HG03039 (cell line): ENCODE measurements around the gene FAM89B.
"Not testable (repeated sequence)": the region's sequence is repeated elsewhere in the genome, so short reads cannot be mapped to it uniquely, and the experiment has no call there.

Experiments
- ATAC-seq: cut with Tn5 transposase; IDR thresholded peaks from one replicate; pipeline ENCODE4 v1.9.1; 2021; ENCODE audit warnings: mild to moderate bottlenecking, moderate library complexity; ENCODE audit not compliant: unreplicated experiment

Gene FAM89B

DNA sequence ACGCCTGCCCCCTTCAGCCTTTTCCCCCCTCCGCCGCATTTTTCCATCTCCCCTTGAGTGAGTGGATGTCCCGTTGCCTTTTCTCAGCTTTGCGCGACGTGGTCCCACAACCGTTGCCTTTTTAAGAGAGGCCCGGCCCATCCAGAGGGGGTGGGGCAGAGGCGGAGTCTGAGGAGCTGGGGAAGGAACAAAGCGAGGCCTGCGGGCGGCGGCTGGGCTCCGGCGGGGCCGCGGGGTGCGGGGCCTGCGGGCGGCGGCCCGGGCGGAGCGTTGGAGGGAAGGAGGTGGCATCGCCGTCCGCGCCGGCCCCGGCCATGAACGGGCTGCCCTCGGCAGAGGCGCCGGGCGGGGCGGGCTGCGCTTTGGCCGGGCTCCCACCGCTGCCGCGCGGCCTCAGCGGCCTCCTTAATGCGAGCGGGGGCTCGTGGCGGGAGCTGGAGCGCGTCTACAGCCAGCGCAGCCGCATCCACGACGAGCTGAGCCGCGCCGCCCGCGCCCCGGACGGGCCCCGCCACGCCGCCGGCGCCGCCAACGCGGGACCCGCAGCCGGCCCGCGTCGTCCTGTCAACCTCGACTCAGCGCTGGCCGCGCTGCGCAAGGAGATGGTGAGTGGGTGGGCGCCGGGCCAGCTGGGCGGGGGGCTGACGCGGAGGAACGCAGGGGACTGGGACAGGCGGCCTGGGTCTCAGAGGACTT, at the start of gene FAM89B:
Gene FAM89B (plus strand): TSS at position 183 of the 696 bp plus-strand sequence. CDS start 132 bp downstream, at position 315.
- no peak for ATAC-seq

DNA sequence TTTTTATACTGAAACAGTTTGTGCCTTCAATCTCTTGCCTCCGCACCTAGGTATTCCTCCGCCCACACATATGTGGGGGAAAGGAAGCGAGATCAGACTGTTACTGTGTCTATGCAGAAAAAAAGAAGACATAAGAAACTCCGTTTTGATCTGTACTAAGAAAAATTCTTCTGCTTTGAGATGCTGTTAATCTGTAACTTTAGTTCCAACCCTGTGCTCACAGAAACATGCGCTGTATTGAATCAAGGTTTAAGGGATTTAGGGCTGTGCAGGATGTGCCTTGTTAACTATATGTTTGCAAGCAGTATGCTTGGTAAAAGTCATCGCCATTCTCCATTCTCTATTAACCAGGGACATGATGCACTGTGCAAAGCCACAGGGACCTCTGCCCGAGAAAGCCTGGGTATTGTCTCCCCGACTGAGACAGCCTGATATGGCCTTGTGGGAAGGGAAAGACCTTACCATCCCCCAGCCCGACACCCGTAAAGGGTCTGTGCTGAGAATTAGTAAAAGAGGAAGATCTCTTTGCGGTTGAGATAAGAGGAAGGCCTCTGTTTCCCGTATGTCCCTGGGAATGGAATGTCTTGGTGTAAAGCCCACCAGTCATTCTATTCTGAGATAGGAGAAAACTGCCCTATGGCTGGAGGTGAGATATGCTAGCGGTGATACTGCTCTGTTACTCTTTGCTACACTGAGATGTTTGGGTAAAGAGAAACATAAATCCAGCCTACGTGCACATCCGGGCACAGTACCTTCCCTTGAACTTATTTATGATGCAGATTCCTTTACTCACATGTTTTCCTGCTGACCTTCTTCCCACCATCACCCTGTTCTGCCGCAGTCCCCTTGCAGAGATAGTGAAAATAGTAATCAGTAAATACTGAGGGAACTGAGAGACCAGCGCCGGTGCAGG, 49.4 kb upstream of the FAM89B start:
- not testable (repeated sequence) for ATAC-seq

DNA sequence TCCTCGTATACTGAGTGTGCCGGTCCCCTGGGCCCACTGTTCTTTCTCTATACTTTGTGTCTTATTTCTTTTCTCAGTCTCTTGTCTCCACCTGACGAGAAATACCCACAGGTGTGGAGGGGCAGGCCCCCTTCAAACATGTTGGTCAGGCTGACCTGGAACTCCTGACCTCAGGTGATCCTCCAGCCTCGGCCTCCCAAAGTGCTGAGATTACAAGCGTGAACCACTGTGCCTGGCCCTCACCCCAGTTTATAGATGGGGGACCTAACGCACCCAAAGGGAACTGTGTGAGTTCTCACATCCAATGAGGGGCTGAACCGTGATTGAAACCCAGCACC, 48.7 kb upstream of the FAM89B start:
- not testable (repeated sequence) for ATAC-seq

DNA sequence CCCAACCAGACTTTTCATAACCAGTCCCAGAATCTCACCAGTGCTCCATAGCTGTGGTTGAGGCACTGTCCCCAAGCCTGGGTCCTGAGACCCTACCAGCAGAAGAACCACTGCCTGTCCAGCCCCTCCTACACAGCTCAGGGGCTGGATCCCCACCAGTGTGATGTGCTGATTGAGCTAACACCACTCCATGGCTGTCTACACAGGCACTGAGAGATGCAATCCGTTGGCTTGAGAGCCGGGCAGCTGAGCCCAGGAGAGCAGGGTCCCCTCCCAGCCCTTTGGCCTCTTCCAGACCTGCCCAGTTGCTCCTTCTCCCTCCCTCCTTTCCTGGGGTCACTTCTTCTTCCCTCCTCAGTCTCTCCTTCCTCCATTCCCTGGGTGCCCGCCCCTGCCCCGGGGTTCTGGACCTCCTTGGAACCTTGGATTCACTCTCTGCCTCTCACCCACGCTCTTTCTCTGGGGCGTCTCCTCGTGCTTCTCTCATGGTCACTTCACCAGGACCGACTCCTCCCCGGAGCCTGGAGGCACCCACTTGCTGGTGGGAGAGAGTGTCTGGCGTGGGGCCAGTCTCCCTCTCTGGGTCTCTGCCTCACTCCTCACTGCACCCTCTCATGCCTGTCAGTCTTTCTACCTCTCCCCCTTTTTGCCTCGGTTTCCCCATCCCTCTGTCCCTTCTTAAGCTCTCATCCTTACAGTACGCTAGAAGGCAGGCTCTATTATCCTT, 48.2 kb upstream of the FAM89B start:
- ATAC-seq, result no peak

DNA sequence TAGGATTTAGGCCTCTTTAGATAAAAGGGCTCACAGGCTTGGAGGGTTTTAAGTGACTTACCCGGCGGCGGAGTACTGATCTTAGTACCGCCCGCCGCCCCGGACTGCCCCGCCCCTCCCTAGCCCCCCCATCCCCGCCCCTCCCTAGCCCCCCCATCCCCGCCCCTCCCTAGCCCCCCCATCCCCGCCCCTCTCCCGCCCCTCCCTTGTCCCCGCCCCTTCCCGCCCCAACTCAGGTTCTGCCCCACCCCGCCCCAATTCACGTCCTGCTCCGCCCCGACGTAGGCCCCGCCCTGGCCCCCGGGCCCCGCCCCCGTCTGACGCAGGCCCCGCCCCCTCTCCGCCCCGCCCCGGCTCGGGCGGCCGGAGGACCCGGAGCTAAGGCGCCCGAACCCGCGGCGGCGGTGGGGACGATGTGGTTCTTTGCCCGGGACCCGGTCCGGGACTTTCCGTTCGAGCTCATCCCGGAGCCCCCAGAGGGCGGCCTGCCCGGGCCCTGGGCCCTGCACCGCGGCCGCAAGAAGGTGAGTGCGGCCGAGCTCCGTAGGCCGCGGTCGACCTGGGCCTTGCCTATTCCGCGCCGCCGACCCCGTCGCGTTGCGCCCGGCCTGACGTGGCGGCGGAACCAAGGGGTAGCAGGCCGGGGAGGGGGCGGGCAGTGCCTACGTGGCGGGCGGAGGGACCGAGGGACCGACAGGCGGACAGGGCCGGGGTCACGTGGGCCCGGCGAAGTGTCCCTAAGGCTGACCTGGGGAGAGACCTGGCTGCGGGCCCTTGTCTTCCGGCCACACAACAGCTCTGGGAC, 47.4 kb upstream of the FAM89B start, which contains the start of gene SCYL1:
Gene SCYL1 (plus strand): TSS at position 343 of the 805 bp plus-strand sequence. CDS start 71 bp downstream, at position 414.
- ATAC-seq, result peak; percentile 55

DNA sequence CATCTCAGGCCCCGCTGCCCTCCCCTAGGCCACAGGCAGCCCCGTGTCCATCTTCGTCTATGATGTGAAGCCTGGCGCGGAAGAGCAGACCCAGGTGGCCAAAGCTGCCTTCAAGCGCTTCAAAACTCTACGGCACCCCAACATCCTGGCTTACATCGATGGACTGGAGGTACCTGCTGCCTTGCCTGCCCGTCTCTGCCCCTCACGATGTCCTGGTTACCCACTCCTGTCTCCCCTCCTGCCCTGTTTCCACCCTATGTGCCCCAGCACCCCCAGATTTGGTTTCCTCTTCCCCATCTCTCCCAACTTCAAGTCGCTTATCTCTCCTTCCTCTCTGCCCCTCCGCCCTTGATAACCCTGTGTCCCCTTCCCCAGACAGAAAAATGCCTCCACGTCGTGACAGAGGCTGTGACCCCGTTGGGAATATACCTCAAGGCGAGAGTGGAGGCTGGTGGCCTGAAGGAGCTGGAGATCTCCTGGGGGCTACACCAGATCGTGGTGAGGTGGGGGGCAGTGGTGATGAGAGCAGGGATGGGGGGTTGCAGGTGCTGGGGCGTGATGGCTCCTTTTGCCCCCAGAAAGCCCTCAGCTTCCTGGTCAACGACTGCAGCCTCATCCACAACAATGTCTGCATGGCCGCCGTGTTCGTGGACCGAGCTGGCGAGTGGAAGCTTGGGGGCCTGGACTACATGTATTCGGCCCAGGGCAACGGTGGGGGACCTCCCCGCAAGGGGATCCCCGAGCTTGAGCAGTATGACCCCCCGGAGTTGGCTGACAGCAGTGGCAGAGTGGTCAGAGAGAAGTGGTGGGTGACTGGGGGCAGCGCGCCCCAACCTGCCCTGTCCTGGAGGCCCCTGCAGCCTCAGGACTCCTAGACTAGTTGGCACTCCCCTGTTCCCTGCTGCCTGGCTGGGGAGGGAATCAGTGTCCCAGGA, 46.5 kb upstream of the FAM89B start:
- ATAC-seq, result no peak

DNA sequence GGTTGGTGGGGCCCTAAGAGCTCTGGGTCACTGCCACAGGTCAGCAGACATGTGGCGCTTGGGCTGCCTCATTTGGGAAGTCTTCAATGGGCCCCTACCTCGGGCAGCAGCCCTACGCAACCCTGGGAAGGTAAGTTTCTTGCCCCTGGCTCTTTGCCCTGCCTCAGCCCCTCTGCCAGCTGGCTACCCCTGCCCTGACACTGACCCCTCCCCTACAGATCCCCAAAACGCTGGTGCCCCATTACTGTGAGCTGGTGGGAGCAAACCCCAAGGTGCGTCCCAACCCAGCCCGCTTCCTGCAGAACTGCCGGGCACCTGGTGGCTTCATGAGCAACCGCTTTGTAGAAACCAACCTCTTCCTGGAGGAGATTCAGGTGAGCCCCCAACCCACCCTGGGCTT, 45.6 kb upstream of the FAM89B start:
- ATAC-seq, result no peak

DNA sequence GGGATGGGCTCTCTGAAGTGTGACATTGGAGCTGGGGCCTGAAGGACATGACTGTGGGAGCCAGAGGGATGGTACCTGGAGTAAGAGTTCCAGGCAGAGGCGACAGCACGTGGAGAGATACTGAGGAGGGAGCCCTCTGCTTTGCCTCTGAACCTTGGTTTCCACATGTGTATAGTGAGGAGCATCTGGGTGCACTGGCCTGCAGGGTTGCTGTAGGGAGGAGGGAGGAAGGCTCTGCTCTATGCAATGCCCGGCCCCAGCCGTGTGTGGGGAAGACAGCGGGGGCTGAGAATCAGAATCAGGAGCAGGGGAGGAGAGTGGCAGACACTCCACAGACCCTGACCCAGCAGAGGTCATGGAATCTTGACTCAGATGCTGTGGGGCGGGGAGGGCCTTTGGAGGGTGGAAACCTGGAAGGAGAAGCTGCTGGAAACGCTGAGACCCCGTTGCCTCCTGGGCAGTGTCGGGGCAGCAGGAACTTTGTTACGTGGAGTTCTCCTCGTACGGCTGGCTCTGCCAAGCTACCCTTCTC, 43.5 kb upstream of the FAM89B start:
- no peak for ATAC-seq

DNA sequence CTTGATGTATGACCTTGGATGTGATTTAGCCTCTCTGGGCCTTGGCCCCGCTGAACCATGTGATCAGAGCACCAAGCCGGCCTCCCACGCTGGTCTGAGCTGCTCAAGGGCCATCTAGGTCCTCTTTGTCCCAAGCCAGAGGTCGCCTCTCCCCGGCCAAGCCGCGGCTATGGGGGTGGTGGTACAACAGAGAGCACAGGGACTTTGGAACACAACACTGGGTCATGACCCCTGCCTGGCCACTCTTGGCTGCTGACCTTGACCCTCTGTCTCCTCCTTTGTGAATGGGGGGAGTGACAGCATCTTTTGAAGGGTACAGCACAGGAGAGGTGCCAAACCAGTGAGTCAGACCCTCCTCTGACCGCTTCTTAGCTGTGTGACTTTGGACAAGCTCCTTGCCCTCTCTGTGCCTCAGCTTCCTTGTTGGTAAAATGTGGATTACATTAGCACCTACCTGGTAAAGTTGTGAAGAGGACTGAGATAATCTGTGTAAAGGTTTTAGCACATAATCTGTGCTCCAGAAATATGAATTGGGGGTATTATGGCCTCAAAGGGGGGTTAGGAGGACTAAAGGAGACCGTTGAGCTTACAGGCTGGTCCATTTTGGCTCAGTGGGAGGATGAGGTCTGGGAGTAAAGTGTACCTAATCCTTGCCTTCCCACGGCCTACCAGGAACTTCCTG, 42.7 kb upstream of the FAM89B start:
- no peak for ATAC-seq

DNA sequence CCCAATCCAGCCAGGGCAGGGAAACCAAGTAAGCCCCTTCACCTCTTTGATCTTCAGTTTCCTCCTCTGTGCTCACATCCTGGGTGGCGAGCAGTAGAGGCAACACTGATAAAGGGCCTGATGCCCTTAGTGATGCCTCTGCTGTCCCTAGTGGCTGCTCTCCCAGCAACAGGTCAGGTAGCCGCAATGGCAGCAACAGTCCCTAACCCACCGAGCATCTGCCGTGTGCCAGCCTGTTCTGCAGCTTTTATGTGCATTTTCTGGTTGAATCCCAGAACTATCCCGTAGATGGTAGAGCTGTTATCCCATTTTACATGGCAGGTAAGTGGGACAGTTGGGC, 42.2 kb upstream of the FAM89B start:
- no peak for ATAC-seq

DNA sequence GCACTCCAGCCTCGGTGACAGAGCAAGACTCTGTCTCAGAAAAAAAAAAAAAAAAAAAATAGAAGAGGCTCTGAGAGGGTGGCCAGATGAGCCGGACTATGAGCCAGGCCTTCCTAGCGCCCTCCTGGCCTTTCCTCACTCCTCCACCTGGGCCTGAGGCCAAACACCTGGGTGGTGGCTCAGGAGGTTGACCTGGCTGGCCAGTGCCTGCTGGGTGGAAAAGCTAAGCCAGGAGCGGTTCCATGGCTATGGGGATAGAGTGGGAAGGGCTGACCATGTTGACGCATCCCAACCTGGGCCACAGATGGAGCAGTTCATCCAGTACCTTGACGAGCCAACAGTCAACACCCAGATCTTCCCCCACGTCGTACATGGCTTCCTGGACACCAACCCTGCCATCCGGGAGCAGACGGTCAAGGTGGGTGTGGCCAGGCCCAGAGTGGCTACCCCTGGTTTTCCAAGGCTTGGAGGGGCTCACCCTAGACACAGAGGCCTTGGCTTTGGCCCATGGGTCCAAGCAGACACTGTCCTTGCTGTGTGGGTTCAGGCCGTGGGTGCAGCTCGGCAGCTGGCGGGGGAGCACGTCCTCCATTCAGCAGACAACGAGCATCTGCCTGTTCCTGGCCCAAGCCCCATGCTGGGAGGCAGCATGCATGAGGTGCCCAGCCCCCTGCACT, 39.8 kb upstream of the FAM89B start:
- ATAC-seq, result no peak

DNA sequence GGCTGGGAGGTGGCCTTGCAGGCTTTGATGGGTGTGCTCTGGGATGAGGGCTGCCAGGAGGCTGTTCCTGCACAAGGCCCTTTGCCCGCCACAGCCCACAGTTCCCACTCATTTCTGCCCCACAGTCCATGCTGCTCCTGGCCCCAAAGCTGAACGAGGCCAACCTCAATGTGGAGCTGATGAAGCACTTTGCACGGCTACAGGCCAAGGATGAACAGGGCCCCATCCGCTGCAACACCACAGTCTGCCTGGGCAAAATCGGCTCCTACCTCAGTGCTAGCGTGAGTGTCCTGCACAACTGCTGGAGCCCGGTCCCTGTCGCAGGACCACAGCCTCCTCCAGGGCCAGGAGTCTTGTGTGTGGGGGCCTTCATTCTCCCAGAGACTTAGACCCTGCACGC, 37.2 kb upstream of the FAM89B start:
- no peak for ATAC-seq

DNA sequence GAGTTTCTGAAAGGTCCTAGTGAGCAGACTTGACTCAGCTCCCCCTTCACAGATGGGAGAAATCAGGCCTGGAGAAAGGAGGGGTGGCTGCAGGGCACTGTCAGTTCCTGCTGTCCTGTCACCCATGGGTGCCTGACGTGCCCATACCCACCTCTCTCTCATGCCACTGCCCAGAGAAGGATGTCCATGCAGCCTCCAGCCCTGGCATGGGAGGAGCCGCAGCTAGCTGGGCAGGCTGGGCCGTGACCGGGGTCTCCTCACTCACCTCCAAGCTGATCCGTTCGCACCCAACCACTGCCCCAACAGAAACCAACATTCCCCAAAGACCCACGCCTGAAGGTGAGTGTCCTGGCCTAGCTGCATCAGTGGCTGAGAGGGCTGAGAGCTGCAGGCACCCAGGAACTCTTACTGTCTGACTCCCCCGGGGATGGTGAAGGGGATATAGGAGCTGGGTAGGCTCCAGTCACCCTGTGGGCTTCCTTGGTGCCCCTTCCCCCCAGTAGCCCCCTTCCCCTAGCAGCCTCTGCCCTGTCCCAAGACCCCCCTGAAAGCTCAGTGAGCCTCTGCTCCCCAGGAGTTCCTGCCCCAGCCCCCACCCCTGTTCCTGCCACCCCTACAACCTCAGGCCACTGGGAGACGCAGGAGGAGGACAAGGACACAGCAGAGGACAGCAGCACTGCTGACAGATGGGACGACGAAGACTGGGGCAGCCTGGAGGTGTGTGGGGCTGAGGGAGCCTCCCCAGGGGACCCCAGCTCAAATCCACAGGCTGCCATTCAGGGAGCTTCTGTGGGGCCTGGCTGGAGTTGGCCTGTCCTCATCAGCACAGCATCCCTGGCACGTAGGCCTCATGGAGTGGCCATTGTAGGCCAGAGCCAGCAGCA, 35.7 kb upstream of the FAM89B start:
- no peak for ATAC-seq

DNA sequence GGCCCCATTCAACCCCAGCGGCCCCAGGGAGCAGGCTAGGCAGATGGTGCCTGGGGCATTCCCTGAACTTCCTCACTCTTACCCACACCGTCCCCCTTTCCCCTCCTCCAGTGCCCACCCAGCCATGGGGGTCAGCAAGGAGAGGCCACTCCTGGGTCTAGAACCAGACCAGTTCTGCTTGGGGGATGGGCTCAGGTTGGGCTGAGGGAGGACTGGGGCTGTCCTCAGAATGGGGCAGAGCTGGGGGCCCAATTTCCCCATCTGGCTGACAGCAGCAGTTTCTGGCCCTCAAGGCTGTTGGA, 35.1 kb upstream of the FAM89B start:
- ATAC-seq, result no peak

DNA sequence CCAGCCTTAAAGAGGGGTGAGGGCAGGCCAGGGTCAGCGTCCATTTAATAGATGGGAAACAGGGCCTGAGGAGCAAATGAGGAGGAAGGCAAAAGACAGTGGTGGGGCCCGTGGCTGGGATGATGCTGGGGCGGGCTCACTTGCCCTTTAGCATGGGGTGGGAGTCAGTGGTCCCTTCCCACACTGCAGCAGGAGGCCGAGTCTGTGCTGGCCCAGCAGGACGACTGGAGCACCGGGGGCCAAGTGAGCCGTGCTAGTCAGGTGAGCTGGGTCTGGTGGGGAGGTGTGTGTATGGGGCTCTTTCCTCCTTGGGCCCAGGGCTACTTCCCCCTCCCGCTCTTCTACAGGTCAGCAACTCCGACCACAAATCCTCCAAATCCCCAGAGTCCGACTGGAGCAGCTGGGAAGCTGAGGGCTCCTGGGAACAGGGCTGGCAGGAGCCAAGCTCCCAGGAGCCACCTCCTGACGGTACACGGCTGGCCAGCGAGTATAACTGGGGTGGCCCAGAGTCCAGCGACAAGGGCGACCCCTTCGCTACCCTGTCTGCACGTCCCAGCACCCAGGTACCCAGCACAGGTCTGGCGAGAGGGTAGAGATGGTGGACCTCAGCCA, 34.6 kb upstream of the FAM89B start:
- ATAC-seq, result no peak

DNA sequence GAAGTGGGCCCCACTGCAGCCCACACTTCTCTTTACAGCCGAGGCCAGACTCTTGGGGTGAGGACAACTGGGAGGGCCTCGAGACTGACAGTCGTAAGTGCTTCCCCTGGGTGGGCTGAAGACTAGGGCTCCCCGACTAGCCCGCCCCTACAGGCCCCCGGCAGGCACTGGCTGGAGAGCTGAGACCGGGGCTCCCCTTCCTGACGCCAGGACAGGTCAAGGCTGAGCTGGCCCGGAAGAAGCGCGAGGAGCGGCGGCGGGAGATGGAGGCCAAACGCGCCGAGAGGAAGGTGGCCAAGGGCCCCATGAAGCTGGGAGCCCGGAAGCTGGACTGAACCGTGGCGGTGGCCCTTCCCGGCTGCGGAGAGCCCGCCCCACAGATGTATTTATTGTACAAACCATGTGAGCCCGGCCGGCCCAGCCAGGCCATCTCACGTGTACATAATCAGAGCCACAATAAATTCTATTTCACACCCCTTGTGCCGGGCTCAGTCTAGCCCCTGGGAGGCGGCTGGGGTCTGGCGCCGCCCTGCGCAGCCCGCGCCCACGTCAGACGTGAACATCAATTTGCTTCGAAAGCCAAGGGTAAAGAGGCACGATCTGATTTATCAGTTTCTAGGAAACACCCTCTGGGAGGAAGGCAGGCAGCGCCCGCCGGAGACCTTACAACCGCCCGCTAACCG, 34.0 kb upstream of the FAM89B start:
- ATAC-seq, result no peak
